HG03571 (cell line): Measurements from ENCODE around the gene RPEL1.
"Not testable (repeated sequence)": the region's sequence is repeated elsewhere in the genome, so short reads cannot be mapped to it uniquely, and the experiment has no call there.

Experiments used
- ATAC-seq: cut with Tn5 transposase; IDR thresholded peaks from one replicate; pipeline ENCODE4 v1.9.1; 2021; ENCODE audit not compliant: unreplicated experiment

Gene RPEL1

DNA sequence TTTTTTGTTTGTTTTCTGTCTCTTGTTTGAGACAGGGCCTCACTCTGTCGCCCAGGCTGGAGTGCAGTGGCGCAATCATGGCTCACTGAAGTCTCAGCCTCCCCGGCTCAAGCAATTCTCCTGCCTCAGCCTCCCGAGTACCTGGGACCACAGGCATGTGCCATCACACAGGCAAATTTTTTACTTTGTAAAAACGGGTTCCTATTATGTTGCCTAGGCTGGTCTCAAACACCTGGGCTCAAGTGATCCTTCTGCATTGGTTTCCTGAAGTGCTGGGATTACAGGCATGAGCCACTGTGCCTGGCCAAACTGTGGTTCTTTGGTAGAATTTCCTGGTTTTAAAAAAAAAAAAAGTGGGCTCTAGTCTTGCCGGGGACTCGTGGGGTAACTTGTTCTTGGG, at the start of gene RPEL1:
Gene RPEL1, plus strand, starts transcription at position 301 of the 400 bp plus-strand sequence. CDS start 110 bp downstream, outside the sequence.
- ATAC-seq = not testable (repeated sequence)

DNA sequence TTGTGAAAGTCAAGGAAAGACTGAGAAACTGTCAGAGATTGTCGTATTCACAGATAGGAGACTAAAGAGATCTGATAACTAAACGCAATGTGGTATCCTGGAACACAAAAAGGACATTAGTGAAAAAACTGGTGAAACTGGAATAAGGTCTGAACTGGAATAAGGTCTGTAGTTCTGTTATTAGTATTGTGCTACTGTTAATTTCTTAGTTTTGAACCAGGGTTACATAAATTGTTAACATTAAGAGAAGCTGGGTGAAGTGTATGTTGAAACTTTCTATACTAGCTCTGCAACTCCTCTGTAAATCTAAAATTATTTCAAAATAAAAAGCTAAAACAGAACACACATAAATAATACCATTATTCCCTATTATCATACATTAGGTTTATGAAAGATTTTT, 49.2 kb upstream of the RPEL1 start:
- ATAC-seq = no peak

DNA sequence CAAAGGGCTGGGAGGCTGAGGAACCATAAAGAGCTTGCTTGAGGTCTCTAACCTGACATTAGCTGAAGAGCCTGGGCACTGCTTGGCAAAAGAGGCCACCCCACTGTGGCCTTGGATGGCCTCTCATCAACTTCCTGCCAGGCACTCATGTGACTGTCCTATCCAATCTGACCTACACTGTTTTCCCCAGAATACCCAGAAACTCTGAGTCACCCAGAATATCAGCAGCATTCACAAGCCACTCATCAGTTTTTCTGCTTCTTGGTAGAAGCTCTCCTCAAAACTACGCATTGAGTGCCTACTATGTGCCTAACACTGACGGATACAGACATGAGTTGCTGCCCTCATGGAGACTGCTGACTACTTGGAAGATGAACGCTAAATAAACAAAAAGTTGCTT, 48.5 kb upstream of the RPEL1 start:
- ATAC-seq = no peak

GRCh38 chr10:103197903-103198302, 47.8 kb upstream of the RPEL1 start:
- no peak for ATAC-seq

GRCh38 chr10:103198648-103199047, 47.0 kb upstream of the RPEL1 start:
- ATAC-seq = no peak

DNA sequence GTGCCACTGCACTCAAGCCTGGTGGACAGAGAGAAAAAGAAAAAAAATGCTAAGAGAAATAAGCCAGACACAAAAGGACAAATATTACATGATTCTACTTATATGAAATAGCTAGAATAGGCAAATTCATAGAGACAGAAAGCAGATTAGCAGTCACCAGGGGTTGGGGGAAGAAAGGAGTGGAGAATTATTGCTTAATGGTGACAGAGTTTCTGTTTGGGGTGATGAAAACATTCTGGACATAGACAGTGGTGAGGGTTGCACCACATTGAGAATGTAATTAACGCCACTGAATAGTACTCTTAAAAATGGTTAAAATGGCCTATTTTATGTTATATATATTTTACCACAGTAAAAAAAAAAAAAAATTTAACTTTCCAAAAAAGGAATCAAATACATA, 46.2 kb upstream of the RPEL1 start:
- no peak for ATAC-seq

DNA sequence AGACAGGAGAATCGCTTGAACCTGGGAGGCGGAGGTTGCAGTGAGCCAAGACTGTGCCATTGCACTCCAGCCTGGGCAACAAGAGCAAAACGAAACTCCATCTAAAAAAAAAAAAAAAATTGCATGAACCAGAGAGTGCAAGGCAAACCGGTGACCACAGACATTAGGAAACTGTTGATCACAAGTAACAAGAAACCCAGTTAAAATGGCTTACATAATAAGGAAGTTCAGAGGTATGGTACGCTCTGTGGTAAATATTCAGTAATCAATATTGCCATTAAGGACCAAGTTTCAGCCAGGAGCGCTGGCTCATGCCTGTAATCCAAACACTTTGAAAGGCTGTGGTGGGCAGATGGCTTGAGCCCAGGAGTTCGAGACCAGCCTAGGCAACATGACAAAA, 43.4 kb upstream of the RPEL1 start:
- no peak for ATAC-seq

DNA sequence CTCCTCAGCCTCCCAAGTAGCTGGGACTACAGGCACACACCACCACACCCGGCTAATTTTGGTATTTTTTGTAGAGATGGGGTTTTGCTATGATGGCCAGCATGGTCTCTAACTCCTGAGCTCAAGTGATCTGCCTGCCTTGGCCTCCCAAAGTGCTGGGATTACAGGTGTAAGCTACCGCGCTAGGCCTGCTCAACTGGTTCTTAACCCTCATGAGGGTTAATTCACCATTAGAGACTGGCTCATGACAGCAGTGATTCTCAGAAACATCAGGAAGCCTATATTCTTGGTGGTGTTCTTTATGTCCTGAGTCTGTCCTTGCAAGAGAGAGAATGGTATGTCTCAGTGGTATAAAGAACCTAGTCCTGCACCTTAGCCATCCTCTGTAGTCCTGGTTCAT, 42.2 kb upstream of the RPEL1 start:
- no peak for ATAC-seq

DNA sequence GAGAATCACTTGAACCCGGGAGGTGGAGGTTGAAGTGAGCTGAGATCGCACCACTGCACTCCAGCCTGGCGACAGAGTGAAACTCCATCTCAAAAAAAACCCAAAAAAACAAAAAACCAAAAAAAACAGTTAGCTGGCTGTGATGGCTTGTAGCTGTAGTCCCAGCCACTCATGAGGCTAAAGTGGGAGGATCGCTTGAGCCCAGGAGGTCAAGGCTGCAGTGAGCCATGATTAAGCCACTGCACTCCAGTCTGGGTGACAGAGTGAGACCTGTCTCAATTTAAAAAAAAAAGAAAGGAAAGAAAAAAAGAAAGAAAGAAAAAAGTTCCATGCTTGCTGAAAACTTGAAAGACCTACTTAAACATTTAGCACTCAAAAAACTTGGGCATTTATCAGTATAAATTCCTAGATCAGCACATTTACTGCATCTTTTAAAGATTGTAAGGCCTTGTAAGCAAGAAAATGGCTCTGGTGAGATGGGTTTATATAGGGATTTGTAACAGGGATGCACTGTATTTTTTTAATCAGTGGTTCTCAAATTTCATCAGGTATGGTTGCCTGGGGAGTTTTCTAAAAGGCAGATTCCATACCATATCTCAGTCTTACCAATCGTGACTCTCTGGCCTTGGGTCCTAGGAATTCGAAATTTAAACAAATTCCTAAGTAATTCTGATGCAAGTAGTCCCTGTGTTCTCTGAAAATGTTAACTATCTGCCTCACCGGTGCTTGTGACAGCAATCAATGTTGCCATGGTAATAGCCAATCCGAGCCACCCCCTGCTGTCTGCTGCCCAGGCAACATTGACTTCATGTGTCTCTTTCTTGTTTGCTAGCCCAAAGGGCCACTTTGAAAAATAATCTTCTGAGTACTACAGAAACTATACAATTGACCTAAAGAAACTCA, 41.1 kb upstream of the RPEL1 start:
- ATAC-seq = no peak

GRCh38 chr10:103205401-103205800, 40.3 kb upstream of the RPEL1 start:
- ATAC-seq = not testable (repeated sequence)

GRCh38 chr10:103206715-103207114, 39.0 kb upstream of the RPEL1 start:
- ATAC-seq = not testable (repeated sequence)

- no peak for ATAC-seq
Measured at GRCh38 chr10:103207141-103207540, 38.5 kb upstream of the RPEL1 start.

GRCh38 chr10:103207643-103208042, 38.0 kb upstream of the RPEL1 start:
- ATAC-seq = not testable (repeated sequence)

GRCh38 chr10:103210262-103210661, 35.4 kb upstream of the RPEL1 start:
- ATAC-seq = not testable (repeated sequence)

- ATAC-seq = no peak
Measured at GRCh38 chr10:103215601-103216000, 30.1 kb upstream of the RPEL1 start.

- not testable (repeated sequence) for ATAC-seq
Measured at GRCh38 chr10:103216362-103216761, 29.3 kb upstream of the RPEL1 start.

DNA sequence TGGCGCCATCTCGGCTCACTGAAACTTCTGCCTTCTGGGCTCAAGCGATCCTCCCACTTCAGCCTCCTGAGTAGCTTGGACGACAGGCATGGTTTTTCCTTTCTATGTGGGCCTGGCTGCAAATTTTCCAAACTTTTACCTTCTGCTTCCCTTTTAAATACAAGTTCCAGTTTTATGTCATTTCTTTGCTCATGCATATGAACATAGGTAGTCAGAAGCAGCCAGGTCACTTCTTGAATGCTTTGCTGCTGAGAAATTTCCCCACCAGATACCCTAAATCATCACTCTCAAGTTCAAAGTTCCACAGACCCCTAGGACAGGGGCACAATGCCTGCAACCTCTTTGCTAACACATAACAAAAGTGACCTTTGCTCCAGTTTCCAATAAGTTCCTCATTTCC, 21.6 kb upstream of the RPEL1 start:
- no peak for ATAC-seq

DNA sequence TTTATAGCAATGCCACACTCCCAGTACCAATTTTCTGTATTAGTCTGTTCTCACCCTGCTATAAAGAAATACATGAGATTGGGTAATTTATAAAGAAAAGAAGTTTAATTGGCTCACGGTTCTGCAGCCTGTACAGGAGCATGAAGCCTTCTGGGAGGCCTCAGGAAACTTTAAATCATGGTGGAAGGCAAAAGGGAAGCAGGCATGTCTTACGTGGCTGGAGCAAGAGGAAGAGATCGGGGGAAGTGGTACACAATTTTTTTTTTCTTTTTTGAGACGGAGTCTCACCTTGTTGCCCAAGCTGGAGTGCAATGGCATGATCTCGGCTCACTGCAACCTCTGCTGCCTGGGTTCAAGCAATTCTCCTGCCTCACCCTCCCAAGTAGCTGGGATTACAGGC, 21.0 kb upstream of the RPEL1 start:
- ATAC-seq = not testable (repeated sequence)

GRCh38 chr10:103225939-103226338, 19.7 kb upstream of the RPEL1 start:
- no peak for ATAC-seq

GRCh38 chr10:103227416-103227815, 18.3 kb upstream of the RPEL1 start:
- ATAC-seq = no peak

DNA sequence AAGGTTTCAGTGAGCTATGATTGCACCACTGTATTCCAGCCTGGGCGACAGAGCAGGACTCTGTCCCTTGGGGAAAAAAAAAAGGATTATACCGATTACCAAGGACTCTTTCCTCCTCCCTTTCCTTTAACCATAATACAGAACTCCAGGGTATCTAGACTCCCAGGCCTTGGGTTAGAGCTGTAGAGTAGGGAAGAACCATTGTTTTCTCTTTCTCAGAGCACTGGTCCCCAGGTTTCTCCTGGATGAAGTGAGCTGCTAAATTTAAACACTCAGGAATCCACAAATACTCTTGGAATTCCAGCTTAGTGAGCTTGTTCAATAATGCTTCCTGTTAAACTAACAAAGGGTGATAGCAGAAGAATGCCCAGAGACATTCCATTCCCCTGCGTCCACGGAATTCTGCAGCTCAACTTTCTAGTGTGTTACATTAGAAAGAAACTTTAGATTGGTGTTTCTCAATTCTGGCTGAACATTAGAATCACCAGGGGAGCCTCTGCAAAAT, 14.6 kb upstream of the RPEL1 start:
- no peak for ATAC-seq

- ATAC-seq = no peak
Measured at GRCh38 chr10:103232131-103232673, 13.5 kb upstream of the RPEL1 start.
